ENCODE data around the gene LIMCH1. TPM values are rescaled to one million over a fixed set of nuclear protein-coding genes. Genes with fewer than 3 reads are reported as not detected.

The LIMCH1 gene
- total RNA-seq, 1 experiment from 2014 or later = 3.3 TPM

DNA sequence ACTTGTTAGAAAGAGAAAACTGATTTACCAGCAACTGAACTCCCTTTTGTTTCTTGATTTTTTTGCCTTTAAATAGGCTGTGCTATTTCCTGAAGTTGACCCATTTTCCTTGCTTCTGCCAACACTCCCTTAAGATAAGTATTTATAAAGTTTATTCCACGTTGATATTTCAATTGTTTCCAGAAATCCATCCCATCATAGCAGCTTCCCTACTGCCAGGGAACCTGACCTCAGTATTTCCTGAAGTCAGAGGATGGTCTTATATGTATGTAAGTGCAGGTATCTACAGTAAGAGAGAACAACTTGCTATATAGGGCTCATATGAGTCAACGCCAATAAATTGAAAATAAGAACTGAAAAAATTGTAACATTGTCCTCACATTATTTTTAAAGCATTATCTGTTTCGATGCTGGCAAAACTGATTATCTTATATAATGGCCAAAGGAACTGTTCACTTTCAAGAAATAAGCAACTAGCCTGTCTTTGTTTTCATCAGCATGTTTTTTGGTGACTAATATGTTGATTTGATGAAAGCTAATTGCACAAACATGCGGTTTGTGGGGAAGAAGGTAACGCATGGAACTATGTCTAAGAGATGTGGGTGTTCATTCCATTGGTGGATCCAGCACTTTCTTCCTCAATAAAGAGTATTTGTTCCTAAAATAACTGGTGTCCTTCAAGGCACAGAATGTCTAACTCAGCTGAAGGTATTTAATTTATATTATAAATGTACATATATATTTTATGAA lies 4.7 kb downstream of the LIMCH1 start:
- peaks cover 16 to 22% of the 10 kb centered on the region in 2 experiments for H3K4me1 Mint-ChIP-seq

More for the DNA sequence above, 4.7 kb downstream of the LIMCH1 start:
- Histone ChIP-seq H3K23ac (ENCODE audit: insufficient read length, low read depth, low read length) (no peak overlapping the region), H2BK20ac (ENCODE audit: low read depth, low read length, poor library complexity, severe bottlenecking) (no peak overlapping the region), H3K9me3 (ENCODE audit: control insufficient read depth, low read depth, low read length) (no peaks in the 10 kb centered on the region), H3K4me1 (ENCODE audit: insufficient read depth, low read length) (peaks cover 4% of the 10 kb centered on the region; the same call in 1 of the 2 replicates), H3K4me2 (ENCODE audit: insufficient read depth, insufficient read length, low read length) (no peak overlapping the region), H3K23me2 (ENCODE audit: insufficient read length, low read depth, low read length, poor library complexity, severe bottlenecking) (no peaks in the 10 kb centered on the region), H3K9ac (ENCODE audit: extremely low read depth, insufficient read length, low read length) (no peak overlapping the region), H2BK15ac (ENCODE audit: low read depth, low read length) (no peak overlapping the region), H3K79me1 (ENCODE audit: insufficient read depth, low read depth, low read length, poor library complexity, severe bottlenecking) (no peaks in the 10 kb centered on the region), H4K5ac (ENCODE audit: insufficient read length, low read depth, low read length) (no peak overlapping the region), H3K27ac (ENCODE audit: insufficient read length, low read depth, low read length) (no peak overlapping the region), H4K20me1 (ENCODE audit: control insufficient read depth, insufficient read depth, insufficient read length) (no peaks in the 10 kb centered on the region), H3K56ac (ENCODE audit: insufficient read length, low read depth, low read length) (no peak overlapping the region), H3T11ph (ENCODE audit: low read length) (no peak overlapping the region), H2AFZ (ENCODE audit: low read length) (no peak overlapping the region), H4K91ac (ENCODE audit: insufficient read length, low read depth, low read length) (no peak overlapping the region), H3K79me2 (ENCODE audit: insufficient read depth, low read length) (no peaks in the 10 kb centered on the region), H4K8ac (replicated peaks; ENCODE audit: insufficient read length, low read depth, low read length) (no peak overlapping the region), H3K4ac (ENCODE audit: low read depth, low read length) (no peak overlapping the region), H2BK5ac (ENCODE audit: insufficient read length, low read length) (no peak overlapping the region), H3K14ac (ENCODE audit: insufficient read depth, low read length) (no peak overlapping the region), H3K18ac (ENCODE audit: insufficient read length, low read depth, low read length) (no peak overlapping the region), H2AK5ac (ENCODE audit: insufficient read length, low read length) (no peak overlapping the region), H3K27me3 (ENCODE audit: insufficient read depth, low read length) (no peaks in the 10 kb centered on the region), H2BK12ac (ENCODE audit: insufficient read length, low read depth, low read length) (no peak overlapping the region), H2BK120ac (ENCODE audit: low read depth, low read length, poor library complexity, severe bottlenecking) (no peak overlapping the region)
- no CpG with 5 or more reads among the region's 5 CpGs for WGBS (ENCODE audit: extremely low coverage, insufficient read length, low lambda C conversion rate)
- H3K4me3 Mint-ChIP-seq = no peak overlapping the region
- H3K27ac Mint-ChIP-seq = no peak overlapping the region; a peak in 1 of 7 replicates
- DNase-seq = no peak
- H3K27me3 Mint-ChIP-seq (ENCODE audit: low read depth) = no peaks in the 10 kb centered on the region
- no peaks in the 10 kb centered on the region for H3K9me3 Mint-ChIP-seq
- no peaks in the 10 kb centered on the region for H3K36me3 Mint-ChIP-seq (ENCODE audit: insufficient read depth in 1 of 3, low read depth in 3 of 3)
- TF ChIP-seq CTCF (conservative IDR thresholded peaks at IDR 0.05) = no peak
